ENCODE measurements around the gene PAPPA.

DNA sequence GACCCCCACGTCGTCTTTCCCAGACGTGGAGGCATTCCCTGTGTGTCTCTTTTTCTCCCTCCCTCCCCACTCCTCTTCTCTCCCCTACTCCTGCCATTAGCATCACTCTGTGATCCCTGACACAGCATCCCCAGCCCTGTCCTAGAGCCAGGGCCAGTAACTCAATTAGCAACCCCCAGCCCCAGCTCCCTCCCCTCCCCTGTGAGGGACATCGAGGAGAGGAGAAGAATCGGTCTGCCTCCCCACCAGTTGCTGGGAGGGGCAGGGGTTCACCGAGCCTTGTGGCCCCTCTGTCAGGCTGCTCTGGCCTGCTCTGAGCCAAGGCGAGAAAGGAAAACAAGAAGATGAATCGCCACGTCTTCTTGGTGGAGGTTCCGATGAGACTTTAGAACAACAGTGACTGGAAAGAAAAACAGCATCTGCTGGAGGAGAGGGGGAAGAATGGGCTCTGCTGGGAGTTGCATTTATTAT is 123.1 kb downstream of the PAPPA start:
- no peak for TF ChIP-seq ZNF366 (tag by site-specific recombination; conservative IDR thresholded peaks at IDR 0.05)
- TF ChIP-seq, protein P1, sequence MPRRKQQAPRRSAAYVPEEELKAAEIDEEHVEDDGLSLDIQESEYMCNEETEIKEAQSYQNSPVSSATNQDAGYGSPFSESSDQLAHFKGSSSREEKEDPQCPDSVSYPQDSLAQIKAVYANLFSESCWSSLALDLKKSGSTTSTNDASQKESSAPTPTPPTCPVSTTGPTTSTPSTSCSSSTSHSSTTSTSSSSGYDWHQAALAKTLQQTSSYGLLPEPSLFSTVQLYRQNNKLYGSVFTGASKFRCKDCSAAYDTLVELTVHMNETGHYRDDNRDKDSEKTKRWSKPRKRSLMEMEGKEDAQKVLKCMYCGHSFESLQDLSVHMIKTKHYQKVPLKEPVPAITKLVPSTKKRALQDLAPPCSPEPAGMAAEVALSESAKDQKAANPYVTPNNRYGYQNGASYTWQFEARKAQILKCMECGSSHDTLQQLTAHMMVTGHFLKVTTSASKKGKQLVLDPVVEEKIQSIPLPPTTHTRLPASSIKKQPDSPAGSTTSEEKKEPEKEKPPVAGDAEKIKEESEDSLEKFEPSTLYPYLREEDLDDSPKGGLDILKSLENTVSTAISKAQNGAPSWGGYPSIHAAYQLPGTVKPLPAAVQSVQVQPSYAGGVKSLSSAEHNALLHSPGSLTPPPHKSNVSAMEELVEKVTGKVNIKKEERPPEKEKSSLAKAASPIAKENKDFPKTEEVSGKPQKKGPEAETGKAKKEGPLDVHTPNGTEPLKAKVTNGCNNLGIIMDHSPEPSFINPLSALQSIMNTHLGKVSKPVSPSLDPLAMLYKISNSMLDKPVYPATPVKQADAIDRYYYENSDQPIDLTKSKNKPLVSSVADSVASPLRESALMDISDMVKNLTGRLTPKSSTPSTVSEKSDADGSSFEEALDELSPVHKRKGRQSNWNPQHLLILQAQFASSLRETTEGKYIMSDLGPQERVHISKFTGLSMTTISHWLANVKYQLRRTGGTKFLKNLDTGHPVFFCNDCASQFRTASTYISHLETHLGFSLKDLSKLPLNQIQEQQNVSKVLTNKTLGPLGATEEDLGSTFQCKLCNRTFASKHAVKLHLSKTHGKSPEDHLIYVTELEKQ (tag by site-specific recombination; IDR thresholded peaks at IDR 0.05; ENCODE audit: borderline replicate concordance), result no peak
- TF ChIP-seq, protein P2, sequence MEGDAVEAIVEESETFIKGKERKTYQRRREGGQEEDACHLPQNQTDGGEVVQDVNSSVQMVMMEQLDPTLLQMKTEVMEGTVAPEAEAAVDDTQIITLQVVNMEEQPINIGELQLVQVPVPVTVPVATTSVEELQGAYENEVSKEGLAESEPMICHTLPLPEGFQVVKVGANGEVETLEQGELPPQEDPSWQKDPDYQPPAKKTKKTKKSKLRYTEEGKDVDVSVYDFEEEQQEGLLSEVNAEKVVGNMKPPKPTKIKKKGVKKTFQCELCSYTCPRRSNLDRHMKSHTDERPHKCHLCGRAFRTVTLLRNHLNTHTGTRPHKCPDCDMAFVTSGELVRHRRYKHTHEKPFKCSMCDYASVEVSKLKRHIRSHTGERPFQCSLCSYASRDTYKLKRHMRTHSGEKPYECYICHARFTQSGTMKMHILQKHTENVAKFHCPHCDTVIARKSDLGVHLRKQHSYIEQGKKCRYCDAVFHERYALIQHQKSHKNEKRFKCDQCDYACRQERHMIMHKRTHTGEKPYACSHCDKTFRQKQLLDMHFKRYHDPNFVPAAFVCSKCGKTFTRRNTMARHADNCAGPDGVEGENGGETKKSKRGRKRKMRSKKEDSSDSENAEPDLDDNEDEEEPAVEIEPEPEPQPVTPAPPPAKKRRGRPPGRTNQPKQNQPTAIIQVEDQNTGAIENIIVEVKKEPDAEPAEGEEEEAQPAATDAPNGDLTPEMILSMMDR (tag by site-specific recombination; IDR thresholded peaks at IDR 0.05), result no peak
- no peak for TF ChIP-seq ZNF776 (tag by site-specific recombination; IDR thresholded peaks at IDR 0.05; ENCODE audit: borderline replicate concordance)
- no peak for TF ChIP-seq ZNF664 (tag by site-specific recombination; IDR thresholded peaks at IDR 0.05)
- TF ChIP-seq ZNF24 (tag by site-specific recombination; IDR thresholded peaks at IDR 0.05), result no peak
- TF ChIP-seq YY2 (tag by site-specific recombination; IDR thresholded peaks at IDR 0.05), result no peak
- TF ChIP-seq ZNF416 (tag by site-specific recombination; IDR thresholded peaks at IDR 0.05), result no peak

Data from HEK293 (cell line).